ENCODE results near the gene HOXB1.

DNA sequence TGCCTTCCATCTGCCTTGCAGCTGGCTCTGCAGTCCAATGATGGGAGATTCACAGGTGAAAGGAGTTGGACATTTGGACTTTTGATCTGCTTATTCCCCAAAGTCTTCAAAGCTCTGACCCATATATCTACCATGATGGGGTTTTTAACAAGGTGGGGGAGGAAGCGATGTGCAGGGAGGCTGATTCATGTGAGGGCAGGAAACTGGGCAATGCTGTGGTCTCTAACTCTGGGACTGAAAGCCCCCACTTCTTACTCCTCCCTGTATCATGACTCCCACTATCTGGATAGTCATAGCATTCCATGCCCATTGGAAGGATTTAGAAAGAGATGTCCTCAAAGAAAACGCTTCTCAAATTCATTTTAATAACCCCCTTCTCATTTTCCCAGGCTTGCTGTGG lies 16.3 kb downstream of the HOXB1 start:
- TF ChIP-seq EZH2phosphoT487 (IDR thresholded peaks at IDR 0.05; ENCODE audit: insufficient read depth, low read depth) (no peak), EZH2 (IDR thresholded peaks at IDR 0.05; ENCODE audit: insufficient read depth, poor library complexity, severe bottlenecking) (no peak)
